HEK293 (cell line): ENCODE results near the gene ITK.

Experiments used
- CTCF ChIA-PET: fragments of 350-600 bp; formaldehyde crosslinking; extraction: SDS; loops from one replicate; lab custom pipeline; 2021; ENCODE audit warnings: antibody characterized with exemption; lab: Yijun Ruan, JAX
- POLR2A ChIA-PET: fragments of 300-600 bp; formaldehyde crosslinking; extraction: SDS; loops from one replicate; lab custom pipeline; 2020; ENCODE audit warnings: antibody characterized with exemption, inconsistent platforms; lab: Yijun Ruan, JAX
- H3K27ac ChIP-seq: fragments of 200-500 bp; sonication (Bioruptor generic); 2 replicates; pipeline ENCODE4 v1.5.1; 2014; ENCODE audit warnings: low read depth, low read length, control low read depth, inconsistent platforms; ENCODE audit errors: extremely low read depth
- H3K36me3 ChIP-seq, 2 experiments: fragments of 200-500 bp in 1 of 2; sonication (Bioruptor generic) in 1 of 2; 1 replicate in 1 of 2; 2 replicates in 1 of 2; pipeline ENCODE4 v1.5.1; 2014 to 2017; ENCODE audit warnings: inconsistent platforms in 2 of 2, low read length in 2 of 2; ENCODE audit not compliant: control insufficient read depth in 2 of 2, insufficient read depth in 1 of 2
- H3K4me1 ChIP-seq: fragments of 200-500 bp; sonication (Bioruptor generic); 2 replicates; pipeline ENCODE4 v1.5.1; 2014; ENCODE audit warnings: mild to moderate bottlenecking, low read length, inconsistent platforms; ENCODE audit not compliant: control insufficient read depth, insufficient read depth
- H3K4me3 ChIP-seq: 2 replicates; pipeline ENCODE4 v1.5.1; 2011; ENCODE audit warnings: low read depth, mild to moderate bottlenecking, control low read depth, low read length, moderate library complexity
- H3K9me3 ChIP-seq: fragments of 200-500 bp; sonication (Bioruptor generic); 2 replicates; pipeline ENCODE4 v1.5.1; 2014; ENCODE audit warnings: low read depth, low read length, inconsistent platforms; ENCODE audit not compliant: control insufficient read depth, insufficient read depth
- CTCF ChIP-seq: fragments of 450-650 bp; formaldehyde crosslinking; IDR thresholded peaks from 2 replicates; pipeline ENCODE4 v1.5.1; 2016; ENCODE audit warnings: missing biosample characterization, missing genetic modification characterization
- GFI1B ChIP-seq: fragments of 450-650 bp; formaldehyde crosslinking; IDR thresholded peaks from 2 replicates; pipeline ENCODE4 v1.5.1; 2016; ENCODE audit warnings: missing biosample characterization, missing genetic modification characterization
- GLIS2 ChIP-seq: fragments of 450-650 bp; formaldehyde crosslinking; IDR thresholded peaks from 2 replicates; pipeline ENCODE4 v1.5.1; 2016; ENCODE audit warnings: missing biosample characterization, missing genetic modification characterization
- KLF1 ChIP-seq: fragments of 450-650 bp; formaldehyde crosslinking; IDR thresholded peaks from 2 replicates; pipeline ENCODE4 v1.5.1; 2016; ENCODE audit warnings: missing biosample characterization, missing genetic modification characterization
- KLF7 ChIP-seq: fragments of 450-650 bp; formaldehyde crosslinking; IDR thresholded peaks from 2 replicates; pipeline ENCODE4 v1.5.1; 2016; ENCODE audit warnings: missing biosample characterization, missing genetic modification characterization, borderline replicate concordance
- SP2 ChIP-seq: fragments of 450-650 bp; formaldehyde crosslinking; IDR thresholded peaks from 2 replicates; pipeline ENCODE4 v1.5.1; 2016; ENCODE audit warnings: missing biosample characterization, missing genetic modification characterization
- ZBTB1 ChIP-seq: fragments of 450-650 bp; formaldehyde crosslinking; IDR thresholded peaks from 2 replicates; pipeline ENCODE4 v1.5.1; 2016; ENCODE audit warnings: missing biosample characterization, missing genetic modification characterization
- ZBTB26 ChIP-seq: fragments of 450-650 bp; formaldehyde crosslinking; optimal IDR thresholded peaks from 2 replicates; pipeline ENCODE3; 2016; ENCODE audit warnings: missing biosample characterization, mild to moderate bottlenecking, missing genetic modification characterization
- ZFP37 ChIP-seq: fragments of 450-650 bp; formaldehyde crosslinking; IDR thresholded peaks from 2 replicates; pipeline ENCODE4 v1.5.1; 2016; ENCODE audit warnings: missing biosample characterization, missing genetic modification characterization
- ZNF140 ChIP-seq: fragments of 450-650 bp; formaldehyde crosslinking; IDR thresholded peaks from 2 replicates; pipeline ENCODE4 v1.5.1; 2016; ENCODE audit warnings: missing biosample characterization, missing genetic modification characterization
- ZNF169 ChIP-seq: fragments of 450-650 bp; formaldehyde crosslinking; IDR thresholded peaks from 2 replicates; pipeline ENCODE4 v1.5.1; 2016; ENCODE audit warnings: missing biosample characterization, missing genetic modification characterization
- ZNF26 ChIP-seq: fragments of 450-650 bp; formaldehyde crosslinking; IDR thresholded peaks from 2 replicates; pipeline ENCODE4 v1.5.1; 2016; ENCODE audit warnings: missing biosample characterization, missing genetic modification characterization
- ZNF335 ChIP-seq: fragments of 450-650 bp; formaldehyde crosslinking; conservative IDR thresholded peaks from 2 replicates; pipeline ENCODE4 v1.5.1; 2016; ENCODE audit warnings: missing biosample characterization, missing genetic modification characterization
- ZNF354C ChIP-seq: fragments of 450-650 bp; formaldehyde crosslinking; IDR thresholded peaks from 2 replicates; pipeline ENCODE4 v1.5.1; 2016; ENCODE audit warnings: missing biosample characterization, missing genetic modification characterization, low read depth, borderline replicate concordance
- ZNF510 ChIP-seq: fragments of 450-650 bp; formaldehyde crosslinking; IDR thresholded peaks from 2 replicates; pipeline ENCODE4 v1.5.1; 2018; ENCODE audit warnings: mild to moderate bottlenecking, missing genetic modification characterization, missing biosample characterization; ENCODE audit not compliant: insufficient replicate concordance
- ZNF518A ChIP-seq: fragments of 450-650 bp; formaldehyde crosslinking; conservative IDR thresholded peaks from 2 replicates; pipeline ENCODE4 v1.5.1; 2016; ENCODE audit warnings: low read depth, missing biosample characterization, missing genetic modification characterization
- ZNF791 ChIP-seq: fragments of 450-650 bp; formaldehyde crosslinking; IDR thresholded peaks from 2 replicates; pipeline ENCODE4 v1.5.1; 2016; ENCODE audit warnings: missing biosample characterization, missing genetic modification characterization
- ZNF792 ChIP-seq: fragments of 450-650 bp; formaldehyde crosslinking; IDR thresholded peaks from 2 replicates; pipeline ENCODE4 v1.5.1; 2016; ENCODE audit warnings: missing biosample characterization, missing genetic modification characterization
- ZNF843 ChIP-seq: fragments of 450-650 bp; formaldehyde crosslinking; IDR thresholded peaks from 2 replicates; pipeline ENCODE4 v1.5.1; 2016; ENCODE audit warnings: missing biosample characterization, missing genetic modification characterization
- ZSCAN23 ChIP-seq: fragments of 450-650 bp; formaldehyde crosslinking; IDR thresholded peaks from 2 replicates; pipeline ENCODE4 v1.5.1; 2016; ENCODE audit warnings: missing biosample characterization, missing genetic modification characterization
- TF ChIP-seq, protein P1 (sequence below): fragments of 450-650 bp; formaldehyde crosslinking; IDR thresholded peaks from 2 replicates; pipeline ENCODE4 v1.5.1; 2017; ENCODE audit warnings: missing biosample characterization, mild to moderate bottlenecking, missing genetic modification characterization, moderate library complexity

Gene ITK

DNA sequence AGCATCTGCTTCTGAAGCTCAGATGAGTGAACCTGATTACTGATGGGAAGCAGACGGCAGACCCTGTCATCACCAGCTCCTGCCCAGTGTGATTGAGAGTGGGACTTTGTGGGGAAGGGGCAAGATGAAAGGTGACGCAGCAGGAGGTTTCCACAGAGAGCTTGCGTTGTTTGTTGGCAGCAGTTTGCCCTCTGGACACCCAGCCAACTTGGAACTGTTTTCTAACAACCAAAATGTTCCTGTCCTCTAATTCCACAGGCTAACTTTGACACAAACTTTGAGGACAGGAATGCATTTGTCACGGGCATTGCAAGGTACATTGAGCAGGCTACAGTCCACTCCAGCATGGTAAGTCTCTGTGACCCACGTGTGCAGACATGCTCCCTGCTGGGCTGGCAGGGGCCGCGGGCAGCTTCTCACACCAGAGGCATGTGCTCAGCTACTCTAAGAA lies 106.1 kb downstream of the ITK start (continued):
- no peak for TF ChIP-seq SP2

DNA sequence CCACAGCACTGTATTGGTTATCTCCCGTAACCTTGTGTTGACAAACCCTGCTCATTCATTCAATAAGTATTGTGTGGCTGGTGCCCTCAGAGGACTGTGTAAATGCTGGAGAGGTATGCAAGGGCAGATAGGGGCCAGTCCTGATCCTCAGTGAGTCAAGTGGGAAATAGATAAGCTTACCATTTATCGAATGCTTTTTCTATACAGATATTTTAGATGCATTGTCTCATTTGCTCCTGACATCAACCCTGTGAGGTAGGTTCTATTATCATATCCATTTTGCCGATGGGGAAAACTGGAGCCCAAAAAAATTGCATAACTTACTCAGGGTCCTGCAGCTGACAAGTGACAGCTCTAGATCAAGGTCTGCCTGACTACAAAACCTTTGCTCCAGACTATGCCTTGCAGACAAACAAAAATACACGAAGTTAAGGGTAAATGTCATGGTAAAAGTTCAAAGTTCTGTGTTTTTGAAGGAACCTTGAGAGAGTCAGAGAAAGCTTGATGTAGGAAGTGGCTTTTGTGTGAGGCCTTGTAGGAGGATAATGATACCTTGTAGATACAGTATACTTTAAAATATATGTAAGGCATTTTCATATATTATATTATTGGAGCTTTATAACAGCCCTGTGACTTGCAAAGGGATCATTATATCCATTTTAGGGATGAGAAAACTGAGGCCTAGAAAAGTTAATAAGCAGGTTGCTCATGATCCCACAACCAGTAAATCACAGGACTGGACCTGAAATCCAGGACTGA lies 107.9 kb downstream of the ITK start:
- no peak overlapping the region for H3K27ac ChIP-seq
- TF ChIP-seq ZNF354C (tag by site-specific recombination) (no peak), ZNF792 (no peak), GFI1B (tag by site-specific recombination) (no peak), ZBTB1 (no peak), ZNF140 (tag by site-specific recombination) (no peak), KLF7 (tag by site-specific recombination) (no peak), ZNF791 (tag by site-specific recombination) (no peak)
- TF ChIP-seq, protein P1, sequence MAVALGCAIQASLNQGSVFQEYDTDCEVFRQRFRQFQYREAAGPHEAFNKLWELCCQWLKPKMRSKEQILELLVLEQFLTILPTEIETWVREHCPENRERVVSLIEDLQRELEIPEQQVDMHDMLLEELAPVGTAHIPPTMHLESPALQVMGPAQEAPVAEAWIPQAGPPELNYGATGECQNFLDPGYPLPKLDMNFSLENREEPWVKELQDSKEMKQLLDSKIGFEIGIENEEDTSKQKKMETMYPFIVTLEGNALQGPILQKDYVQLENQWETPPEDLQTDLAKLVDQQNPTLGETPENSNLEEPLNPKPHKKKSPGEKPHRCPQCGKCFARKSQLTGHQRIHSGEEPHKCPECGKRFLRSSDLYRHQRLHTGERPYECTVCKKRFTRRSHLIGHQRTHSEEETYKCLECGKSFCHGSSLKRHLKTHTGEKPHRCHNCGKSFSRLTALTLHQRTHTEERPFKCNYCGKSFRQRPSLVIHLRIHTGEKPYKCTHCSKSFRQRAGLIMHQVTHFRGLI: no peak
- H3K4me1 ChIP-seq: no peaks in the 10 kb centered on the region
- no peak overlapping the region for H3K4me3 ChIP-seq
- peaks cover 18 to 76% of the 10 kb centered on the region in 2 experiments for H3K36me3 ChIP-seq
- ChIA-PET POLR2A (no interaction called here), CTCF (interaction anchor here (1.4 kb wide), 2 partner anchors 24 to 35 kb away, joined by 5 to 11 read pairs; no protein-coding TSS in a partner anchor)
- no peaks in the 10 kb centered on the region for H3K9me3 ChIP-seq

DNA sequence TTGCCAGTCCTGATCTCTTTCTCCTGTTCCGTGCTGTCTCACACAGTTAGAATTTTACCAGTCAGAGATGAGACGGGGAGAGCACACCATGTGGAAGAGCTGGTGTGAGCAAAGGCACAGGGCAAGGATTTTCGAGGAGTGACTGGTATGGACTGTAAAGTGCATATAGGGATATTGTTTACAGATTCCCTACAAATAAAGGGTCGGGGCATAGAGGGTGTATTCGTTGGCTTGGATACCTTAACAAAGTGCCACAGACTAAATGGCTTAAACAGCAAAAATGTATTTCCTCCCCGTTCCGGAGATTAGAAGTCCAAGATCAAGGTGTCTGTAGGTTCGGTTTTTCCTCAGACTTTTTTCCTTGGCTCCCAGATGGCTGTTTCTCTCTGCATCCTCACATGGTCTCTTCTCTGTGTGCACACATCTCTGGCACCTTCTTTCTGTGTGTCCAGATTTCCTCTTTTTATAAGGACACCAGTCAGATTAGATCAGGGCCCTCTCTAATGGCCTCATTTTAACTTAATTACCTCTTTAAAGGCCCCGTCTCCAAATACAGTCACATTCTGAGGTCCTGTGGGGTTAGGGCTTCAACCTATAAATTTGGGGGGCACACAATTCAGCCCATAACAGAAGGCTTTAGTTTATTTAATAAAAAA lies 108.7 kb downstream of the ITK start:
- H3K36me3 ChIP-seq: peaks cover 18 to 82% of the 10 kb centered on the region in 2 experiments
- H3K4me3 ChIP-seq: no peak overlapping the region
- no peaks in the 10 kb centered on the region for H3K9me3 ChIP-seq
- CTCF ChIA-PET: interaction anchor here (1.4 to 1.5 kb wide), 3 partner anchors 14 to 35 kb away, joined by 5 to 11 read pairs (median 5); no protein-coding TSS in a partner anchor
- POLR2A ChIA-PET: no interaction called here
- no peaks in the 10 kb centered on the region for H3K4me1 ChIP-seq
- no peak overlapping the region for H3K27ac ChIP-seq
- TF ChIP-seq CTCF (tag by site-specific recombination) (no peak), ZBTB26 (no peak), ZNF518A (tag by site-specific recombination) (no peak), ZSCAN23 (tag by site-specific recombination) (no peak), GLIS2 (tag by site-specific recombination) (no peak), SP2 (no peak), ZNF510 (tag by site-specific recombination) (no peak), ZNF26 (tag by site-specific recombination) (no peak), ZNF335 (no peak), ZNF843 (no peak), ZFP37 (no peak), KLF1 (tag by site-specific recombination) (no peak), ZNF169 (no peak)
